Fibroblast of lung (primary cell): ENCODE data around the gene ATP8A2. TPM values are rescaled to one million over a fixed set of nuclear protein-coding genes. Genes with fewer than 3 reads are reported as not detected.
"Not testable (repeated sequence)": the region's sequence is repeated elsewhere in the genome, so short reads cannot be mapped to it uniquely, and the experiment has no call there.

Experiments used
- DNase-seq, 2 donors: peaks; one replicate each; pipeline versions ENCODE4 v3.0.0 to v3.0.0-alpha.2; 2010; ENCODE audit warnings: low read depth in 2 of 2
- H2AFZ ChIP-seq: 2 replicates; pipeline ENCODE4 v1.5.1; 2012; ENCODE audit warnings: low read length, control low read depth, inconsistent platforms
- H3K27ac ChIP-seq: 2 replicates; pipeline ENCODE4 v1.5.1; 2011; ENCODE audit warnings: low read length, control low read depth; ENCODE audit not compliant: insufficient read depth
- H3K27me3 ChIP-seq: 2 replicates; pipeline ENCODE4 v1.5.1; 2011; ENCODE audit warnings: mild to moderate bottlenecking, low read length; ENCODE audit not compliant: control insufficient read depth, insufficient read depth
- H3K36me3 ChIP-seq: 2 replicates; pipeline ENCODE4 v1.5.1; 2011; ENCODE audit warnings: low read length; ENCODE audit not compliant: control insufficient read depth, insufficient read depth
- H3K4me1 ChIP-seq: 2 replicates; pipeline ENCODE4 v1.5.1; 2011; ENCODE audit warnings: low read length; ENCODE audit not compliant: control insufficient read depth, insufficient read depth; ENCODE audit errors: extremely low read depth
- H3K4me2 ChIP-seq: 2 replicates; pipeline ENCODE4 v1.5.1; 2011; ENCODE audit warnings: low read length, control low read depth; ENCODE audit not compliant: insufficient read depth; ENCODE audit errors: extremely low read depth
- H3K4me3 ChIP-seq, 4 experiments: fragments of 200-600 bp in 1 of 4; sonication (generic) in 1 of 4; replicated peaks in 1 of 4; 2 replicates each; pipeline ENCODE4 v1.5.1; 2011 to 2016; ENCODE audit warnings: low read length in 4 of 4, low read depth in 3 of 4, mild to moderate bottlenecking in 3 of 4, control low read depth in 2 of 4, inconsistent platforms in 1 of 4, mixed read lengths in 1 of 4; ENCODE audit not compliant: insufficient read depth in 1 of 4; ENCODE audit errors: control extremely low read depth in 1 of 4
- H3K79me2 ChIP-seq: 2 replicates; pipeline ENCODE4 v1.5.1; 2012; ENCODE audit warnings: mild to moderate bottlenecking, low read length, inconsistent platforms; ENCODE audit not compliant: control insufficient read depth, insufficient read depth
- H3K9ac ChIP-seq: 2 replicates; pipeline ENCODE4 v1.5.1; 2011; ENCODE audit warnings: mild to moderate bottlenecking, low read length, control low read depth; ENCODE audit not compliant: insufficient read depth
- H3K9me3 ChIP-seq: 2 replicates; pipeline ENCODE4 v1.5.1; 2012; ENCODE audit warnings: low read depth, low read length; ENCODE audit not compliant: control insufficient read depth, insufficient read depth
- H4K20me1 ChIP-seq: 2 replicates; pipeline ENCODE4 v1.5.1; 2011; ENCODE audit warnings: low read length; ENCODE audit not compliant: control insufficient read depth, insufficient read depth; ENCODE audit errors: extremely low read depth
- EZH2 ChIP-seq: IDR thresholded peaks from 2 replicates; pipeline ENCODE4 v1.5.1; 2012; ENCODE audit warnings: low read length, control low read depth, mild to moderate bottlenecking; ENCODE audit errors: missing control alignments
- polyA plus RNA-seq, 2 donors: library from polyadenylated mRNA; depleted of rRNA in 1 of 2; stranded (reverse) in 1 of 2; unstranded in 1 of 2; fragments of >200 nt; gene quantifications; 2 replicates each; pipeline ENCODE4 v1.2.1, GENCODE V29; 2011 to 2012; ENCODE audit warnings: missing spikeins in 1 of 2
- total RNA-seq: library from RNA; depleted of rRNA; stranded (reverse); fragments of >200 nt; gene quantifications from 2 replicates; pipeline ENCODE4 v1.2.1, GENCODE V29; 2014
- TF ChIP-seq, protein P1 (sequence below), 2 donors: IDR thresholded peaks in 1 of 2; conservative IDR thresholded peaks in 1 of 2; 1 replicate in 1 of 2; 2 replicates in 1 of 2; pipeline ENCODE4 v1.5.1; 2011 to 2012; ENCODE audit warnings: low read length in 2 of 2, control low read depth in 1 of 2, inconsistent platforms in 1 of 2, low read depth in 1 of 2, mild to moderate bottlenecking in 1 of 2

ATP8A2 gene
- total and polyA plus RNA-seq, 2 donors (not counting 1 experiment from before 2014, with no cell fraction given) = under 0.01 to 0.01 TPM

- no peaks in the 10 kb centered on the region for H3K27me3 ChIP-seq
Observed at GRCh38 chr13:26067601-26068000, 695.8 kb downstream of the ATP8A2 start.

DNA sequence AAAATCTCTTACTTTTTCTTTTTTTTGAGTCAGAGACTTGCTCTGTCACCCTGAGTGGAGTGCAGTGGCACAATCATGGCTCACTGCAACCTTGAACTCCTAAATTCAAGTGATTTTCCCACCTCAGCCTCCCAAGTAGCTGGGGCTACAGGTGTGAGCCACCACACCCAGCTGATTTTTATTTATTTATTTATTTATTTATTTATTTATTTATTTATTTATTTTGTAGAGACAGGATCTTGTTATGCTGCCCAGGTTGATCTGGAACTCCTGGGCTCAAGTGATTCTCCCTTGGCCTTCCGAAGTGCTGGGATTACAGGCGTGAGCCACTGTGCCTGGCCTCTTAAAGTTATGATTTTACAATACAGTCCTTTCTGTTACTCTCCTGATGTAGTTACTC, 696.6 kb downstream of the ATP8A2 start:
- not testable (repeated sequence) for H2AFZ ChIP-seq, H3K4me3 ChIP-seq, H3K27ac ChIP-seq, DNase-seq, H3K4me1 ChIP-seq, H4K20me1 ChIP-seq, H3K9me3 ChIP-seq, H3K27me3 ChIP-seq, H3K9ac ChIP-seq, H3K36me3 ChIP-seq, H3K79me2 ChIP-seq, H3K4me2 ChIP-seq

More at GRCh38 chr13:26067601-26068000, 695.8 kb downstream of the ATP8A2 start:
- no peaks in the 10 kb centered on the region for H3K4me1 ChIP-seq
- no peak for DNase-seq
- no peaks in the 10 kb centered on the region for H3K36me3 ChIP-seq
- H3K27ac ChIP-seq = no peak overlapping the region
- TF ChIP-seq, protein P1, sequence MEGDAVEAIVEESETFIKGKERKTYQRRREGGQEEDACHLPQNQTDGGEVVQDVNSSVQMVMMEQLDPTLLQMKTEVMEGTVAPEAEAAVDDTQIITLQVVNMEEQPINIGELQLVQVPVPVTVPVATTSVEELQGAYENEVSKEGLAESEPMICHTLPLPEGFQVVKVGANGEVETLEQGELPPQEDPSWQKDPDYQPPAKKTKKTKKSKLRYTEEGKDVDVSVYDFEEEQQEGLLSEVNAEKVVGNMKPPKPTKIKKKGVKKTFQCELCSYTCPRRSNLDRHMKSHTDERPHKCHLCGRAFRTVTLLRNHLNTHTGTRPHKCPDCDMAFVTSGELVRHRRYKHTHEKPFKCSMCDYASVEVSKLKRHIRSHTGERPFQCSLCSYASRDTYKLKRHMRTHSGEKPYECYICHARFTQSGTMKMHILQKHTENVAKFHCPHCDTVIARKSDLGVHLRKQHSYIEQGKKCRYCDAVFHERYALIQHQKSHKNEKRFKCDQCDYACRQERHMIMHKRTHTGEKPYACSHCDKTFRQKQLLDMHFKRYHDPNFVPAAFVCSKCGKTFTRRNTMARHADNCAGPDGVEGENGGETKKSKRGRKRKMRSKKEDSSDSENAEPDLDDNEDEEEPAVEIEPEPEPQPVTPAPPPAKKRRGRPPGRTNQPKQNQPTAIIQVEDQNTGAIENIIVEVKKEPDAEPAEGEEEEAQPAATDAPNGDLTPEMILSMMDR (conservative IDR thresholded peaks at IDR 0.05 in 1 of 2, IDR thresholded peaks at IDR 0.05 in 1 of 2; ENCODE audit: low read depth in 1 of 2, low read length in 2 of 2) = no peak
- no peaks in the 10 kb centered on the region for H3K9me3 ChIP-seq
- no peak overlapping the region for H2AFZ ChIP-seq
- H4K20me1 ChIP-seq = no peaks in the 10 kb centered on the region
- no peaks in the 10 kb centered on the region for H3K79me2 ChIP-seq
- H3K9ac ChIP-seq = no peak overlapping the region
- no peak overlapping the region for H3K4me3 ChIP-seq
- H3K4me2 ChIP-seq = no peak overlapping the region

DNA sequence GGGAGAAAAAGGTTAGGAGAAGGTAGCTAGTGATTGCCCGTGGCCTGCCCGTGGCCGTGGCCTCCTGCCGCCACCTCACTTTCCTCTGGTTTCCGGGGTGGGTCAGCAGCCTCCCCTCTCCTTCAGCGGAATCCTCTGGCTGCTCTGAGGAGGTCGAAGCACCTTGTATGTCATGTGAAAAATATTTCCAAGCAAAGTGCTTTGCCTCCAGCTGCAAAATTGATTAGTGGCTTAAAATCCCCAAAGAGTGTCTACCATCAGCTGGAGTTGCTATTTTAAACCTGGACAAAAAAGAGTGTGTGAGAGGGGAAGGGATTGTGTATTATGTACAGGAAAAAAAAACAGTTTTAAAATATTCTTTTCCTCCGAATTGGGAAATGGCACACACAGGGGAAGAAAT, 697.9 kb downstream of the ATP8A2 start:
- not testable (repeated sequence) for H3K4me1 ChIP-seq, H3K4me2 ChIP-seq, H2AFZ ChIP-seq, H3K4me3 ChIP-seq, H3K36me3 ChIP-seq, DNase-seq, H3K9me3 ChIP-seq, H3K27me3 ChIP-seq, H3K79me2 ChIP-seq, H3K9ac ChIP-seq, H3K27ac ChIP-seq, H4K20me1 ChIP-seq

DNA sequence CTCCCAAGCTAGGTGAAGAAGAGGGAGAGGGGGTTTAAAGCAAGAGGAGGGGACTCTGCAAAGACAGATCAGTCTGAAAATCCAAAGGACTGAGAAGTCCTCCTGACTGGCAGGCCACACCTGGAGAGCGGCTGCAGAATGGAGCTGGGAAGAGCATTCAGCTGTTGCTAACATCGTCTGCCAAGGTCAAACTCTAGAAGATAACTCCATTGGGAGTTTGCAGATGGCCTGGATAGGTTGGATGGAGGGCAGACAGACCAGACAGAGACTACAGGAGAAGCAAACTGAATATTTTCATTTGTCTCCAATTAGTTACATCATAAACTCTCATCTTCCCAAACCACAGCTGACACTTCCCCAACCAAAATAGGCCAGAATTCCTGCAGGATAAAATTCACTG, 699.9 kb downstream of the ATP8A2 start:
- no peaks in the 10 kb centered on the region for H3K79me2 ChIP-seq
- no peak overlapping the region for H3K4me3 ChIP-seq
- H3K27me3 ChIP-seq = no peaks in the 10 kb centered on the region
- H3K9ac ChIP-seq = no peak overlapping the region
- no peaks in the 10 kb centered on the region for H3K36me3 ChIP-seq
- H4K20me1 ChIP-seq = no peaks in the 10 kb centered on the region
- no peak overlapping the region for H2AFZ ChIP-seq
- DNase-seq = no peak
- H3K9me3 ChIP-seq = no peaks in the 10 kb centered on the region
- H3K27ac ChIP-seq = no peak overlapping the region
- no peaks in the 10 kb centered on the region for H3K4me1 ChIP-seq
- TF ChIP-seq EZH2 = no peak
- TF ChIP-seq, protein P1 (conservative IDR thresholded peaks at IDR 0.05 in 1 of 2, IDR thresholded peaks at IDR 0.05 in 1 of 2; ENCODE audit: low read depth in 1 of 2, low read length in 2 of 2) = no peak
- no peak overlapping the region for H3K4me2 ChIP-seq

- H3K4me3 ChIP-seq, H3K4me1 ChIP-seq, H3K27ac ChIP-seq, H3K27me3 ChIP-seq, H3K36me3 ChIP-seq, H3K4me2 ChIP-seq, DNase-seq, H3K9ac ChIP-seq, H2AFZ ChIP-seq, H3K79me2 ChIP-seq, H3K9me3 ChIP-seq, H4K20me1 ChIP-seq: not testable (repeated sequence)
Observed at GRCh38 chr13:26072335-26072734, 700.6 kb downstream of the ATP8A2 start.
